HCT116 (cell line): Measurements from ENCODE around the gene ACP1.

ENCODE experiments used
- CEBPB ChIP-seq: IDR thresholded peaks from 2 replicates; pipeline ENCODE4 v1.6.1; 2012; ENCODE audit warnings: low read depth
- CTCF ChIP-seq, 3 experiments: fragments of 200-600 bp in 1 of 3; sonication (generic) in 1 of 3; IDR thresholded peaks in 2 of 3; conservative IDR thresholded peaks in 1 of 3; 2 replicates each; pipeline ENCODE4 v1.5.1; 2012 to 2017; ENCODE audit warnings: low read depth in 2 of 3, low read length in 2 of 3, antibody characterized with exemption in 1 of 3, borderline replicate concordance in 1 of 3, control low read depth in 1 of 3, mild to moderate bottlenecking in 1 of 3, mixed read lengths in 1 of 3, mixed run types in 1 of 3, moderate library complexity in 1 of 3; ENCODE audit not compliant: insufficient read depth in 1 of 3
- POLR2A ChIP-seq: IDR thresholded peaks from 2 replicates; pipeline ENCODE4 v1.7.0; 2011; ENCODE audit warnings: borderline replicate concordance; ENCODE audit not compliant: insufficient read depth, insufficient read length; ENCODE audit errors: extremely low read depth
- RAD21 ChIP-seq: IDR thresholded peaks from 2 replicates; pipeline ENCODE4 v1.6.1; 2012; ENCODE audit warnings: low read depth, mild to moderate bottlenecking
- ZFX ChIP-seq: fragments of 450-650 bp; IDR thresholded peaks from 2 replicates; pipeline ENCODE4 v1.6.1; 2017
- TF ChIP-seq, protein P1 (sequence below): IDR thresholded peaks from 2 replicates; pipeline ENCODE4 v1.6.1; 2012; ENCODE audit warnings: low read depth
- TF ChIP-seq, protein P2 (sequence below): IDR thresholded peaks from 2 replicates; pipeline ENCODE4 v1.6.1; 2011; ENCODE audit warnings: mild to moderate bottlenecking, low read length, moderate library complexity; ENCODE audit not compliant: insufficient replicate concordance; ENCODE audit errors: extremely low read depth

- TF ChIP-seq, protein P1, sequence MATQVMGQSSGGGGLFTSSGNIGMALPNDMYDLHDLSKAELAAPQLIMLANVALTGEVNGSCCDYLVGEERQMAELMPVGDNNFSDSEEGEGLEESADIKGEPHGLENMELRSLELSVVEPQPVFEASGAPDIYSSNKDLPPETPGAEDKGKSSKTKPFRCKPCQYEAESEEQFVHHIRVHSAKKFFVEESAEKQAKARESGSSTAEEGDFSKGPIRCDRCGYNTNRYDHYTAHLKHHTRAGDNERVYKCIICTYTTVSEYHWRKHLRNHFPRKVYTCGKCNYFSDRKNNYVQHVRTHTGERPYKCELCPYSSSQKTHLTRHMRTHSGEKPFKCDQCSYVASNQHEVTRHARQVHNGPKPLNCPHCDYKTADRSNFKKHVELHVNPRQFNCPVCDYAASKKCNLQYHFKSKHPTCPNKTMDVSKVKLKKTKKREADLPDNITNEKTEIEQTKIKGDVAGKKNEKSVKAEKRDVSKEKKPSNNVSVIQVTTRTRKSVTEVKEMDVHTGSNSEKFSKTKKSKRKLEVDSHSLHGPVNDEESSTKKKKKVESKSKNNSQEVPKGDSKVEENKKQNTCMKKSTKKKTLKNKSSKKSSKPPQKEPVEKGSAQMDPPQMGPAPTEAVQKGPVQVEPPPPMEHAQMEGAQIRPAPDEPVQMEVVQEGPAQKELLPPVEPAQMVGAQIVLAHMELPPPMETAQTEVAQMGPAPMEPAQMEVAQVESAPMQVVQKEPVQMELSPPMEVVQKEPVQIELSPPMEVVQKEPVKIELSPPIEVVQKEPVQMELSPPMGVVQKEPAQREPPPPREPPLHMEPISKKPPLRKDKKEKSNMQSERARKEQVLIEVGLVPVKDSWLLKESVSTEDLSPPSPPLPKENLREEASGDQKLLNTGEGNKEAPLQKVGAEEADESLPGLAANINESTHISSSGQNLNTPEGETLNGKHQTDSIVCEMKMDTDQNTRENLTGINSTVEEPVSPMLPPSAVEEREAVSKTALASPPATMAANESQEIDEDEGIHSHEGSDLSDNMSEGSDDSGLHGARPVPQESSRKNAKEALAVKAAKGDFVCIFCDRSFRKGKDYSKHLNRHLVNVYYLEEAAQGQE: no peak
- TF ChIP-seq ZFX (no peak), CTCF (IDR thresholded peaks at IDR 0.05 in 2 of 3, conservative IDR thresholded peaks at IDR 0.05 in 1 of 3; ENCODE audit: borderline replicate concordance in 1 of 3, insufficient read depth in 1 of 3, low read depth in 2 of 3, low read length in 2 of 3) (no peak), RAD21 (no peak), POLR2A (no peak), CEBPB (no peak)
- TF ChIP-seq, protein P2, sequence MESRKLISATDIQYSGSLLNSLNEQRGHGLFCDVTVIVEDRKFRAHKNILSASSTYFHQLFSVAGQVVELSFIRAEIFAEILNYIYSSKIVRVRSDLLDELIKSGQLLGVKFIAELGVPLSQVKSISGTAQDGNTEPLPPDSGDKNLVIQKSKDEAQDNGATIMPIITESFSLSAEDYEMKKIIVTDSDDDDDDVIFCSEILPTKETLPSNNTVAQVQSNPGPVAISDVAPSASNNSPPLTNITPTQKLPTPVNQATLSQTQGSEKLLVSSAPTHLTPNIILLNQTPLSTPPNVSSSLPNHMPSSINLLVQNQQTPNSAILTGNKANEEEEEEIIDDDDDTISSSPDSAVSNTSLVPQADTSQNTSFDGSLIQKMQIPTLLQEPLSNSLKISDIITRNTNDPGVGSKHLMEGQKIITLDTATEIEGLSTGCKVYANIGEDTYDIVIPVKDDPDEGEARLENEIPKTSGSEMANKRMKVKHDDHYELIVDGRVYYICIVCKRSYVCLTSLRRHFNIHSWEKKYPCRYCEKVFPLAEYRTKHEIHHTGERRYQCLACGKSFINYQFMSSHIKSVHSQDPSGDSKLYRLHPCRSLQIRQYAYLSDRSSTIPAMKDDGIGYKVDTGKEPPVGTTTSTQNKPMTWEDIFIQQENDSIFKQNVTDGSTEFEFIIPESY: no peak
These were observed 30.3 kb downstream of the ACP1 start for GRCh38 chr2:295090-295489.
